Endodermal cell (in vitro differentiated cells): Measurements from ENCODE around the gene IHH. TPM values are rescaled to one million over a fixed set of nuclear protein-coding genes. Genes with fewer than 3 reads are reported as not detected.

ENCODE experiments used
- DNase-seq: peaks from one replicate; pipeline ENCODE4 v3.0.0-alpha.2; 2017
- H3K27ac ChIP-seq: 2 replicates; pipeline ENCODE4 v1.5.1; 2013; ENCODE audit warnings: mild to moderate bottlenecking, low read depth, low read length, moderate library complexity
- H3K27me3 ChIP-seq: 2 replicates; pipeline ENCODE4 v1.6.1; 2013; ENCODE audit warnings: mild to moderate bottlenecking, low read length, moderate library complexity; ENCODE audit not compliant: insufficient read depth, control insufficient read depth, poor library complexity, severe bottlenecking
- H3K36me3 ChIP-seq: 2 replicates; pipeline ENCODE4 v1.7.0; 2013; ENCODE audit warnings: mild to moderate bottlenecking, low read length, moderate library complexity; ENCODE audit not compliant: control insufficient read depth, insufficient read depth
- H3K4me1 ChIP-seq: one replicate; pipeline ENCODE4 v1.7.0; 2013; ENCODE audit warnings: low read length; ENCODE audit not compliant: control insufficient read depth, insufficient read depth
- H3K4me3 ChIP-seq: 2 replicates; pipeline ENCODE4 v1.5.1; 2013; ENCODE audit warnings: mild to moderate bottlenecking, low read length, moderate library complexity
- H3K9ac ChIP-seq: 2 replicates; pipeline ENCODE4 v1.6.1; 2013; ENCODE audit warnings: mild to moderate bottlenecking, low read length, moderate library complexity; ENCODE audit not compliant: poor library complexity, severe bottlenecking; ENCODE audit errors: extremely low read depth
- H3K9me3 ChIP-seq: 2 replicates; pipeline ENCODE4 v1.6.1; 2013; ENCODE audit warnings: mild to moderate bottlenecking, low read length, moderate library complexity; ENCODE audit not compliant: control insufficient read depth
- H3K27ac Mint-ChIP-seq: 2 replicates; pipeline ENCODE4 v1.8.0; 2020; ENCODE audit warnings: mixed read lengths
- H3K27me3 Mint-ChIP-seq: 2 replicates; pipeline ENCODE4 v1.8.0; 2021; ENCODE audit warnings: mild to moderate bottlenecking, mixed read lengths; ENCODE audit not compliant: insufficient read depth
- H3K36me3 Mint-ChIP-seq: 2 replicates; pipeline ENCODE4 v1.8.0; 2020; ENCODE audit warnings: low read depth, mixed read lengths
- H3K4me1 Mint-ChIP-seq: 2 replicates; pipeline ENCODE4 v1.8.0; 2020; ENCODE audit warnings: mixed read lengths
- H3K4me3 Mint-ChIP-seq: 2 replicates; pipeline ENCODE4 v1.8.0; 2020; ENCODE audit warnings: mild to moderate bottlenecking, moderate library complexity, mixed read lengths
- H3K9me3 Mint-ChIP-seq: 2 replicates; pipeline ENCODE4 v1.8.0; 2020; ENCODE audit warnings: mild to moderate bottlenecking, mixed read lengths
- CTCF ChIP-seq: fragments of 200-600 bp; sonication (generic); conservative IDR thresholded peaks from 2 replicates; pipeline ENCODE4 v1.5.0; 2021; ENCODE audit warnings: antibody characterized with exemption, mild to moderate bottlenecking
- WGBS, 2 experiments: methylation state at CpG; one replicate each; pipeline versions ENCODE4 v1.1.5 to v1.1.7; 2013; ENCODE audit warnings: missing lambda C conversion rate in 2 of 2, mixed read lengths in 1 of 2; ENCODE audit not compliant: insufficient coverage in 1 of 2, insufficient read length in 1 of 2; 5-methylcytosine and 5-hydroxymethylcytosine counted together
- total RNA-seq, 2 donors: library from RNA; stranded (reverse); fragmentation: NEBNext Ultra II Directional in 1 of 2; extraction: Animal tissue kit (Norgen Biotek cat#: 25700) in 1 of 2; gene quantifications; 2 replicates in 1 of 2; 3 replicates in 1 of 2; pipeline ENCODE4 v1.2.1, GENCODE V29; 2021

IHH gene
- total RNA-seq, 2 donors from 2014 or later = 2.1 to 10.3 TPM

GRCh38 chr2:219022041-219022440 lies 38.7 kb downstream of the IHH start:
- Mint-ChIP-seq H3K27me3 (peaks cover 20% of the 10 kb centered on the region), H3K36me3 (no peaks in the 10 kb centered on the region), H3K4me1 (no peaks in the 10 kb centered on the region), H3K27ac (no peak overlapping the region), H3K9me3 (no peaks in the 10 kb centered on the region), H3K4me3 (no peak overlapping the region)
- Histone ChIP-seq H3K4me3 (no peak overlapping the region), H3K4me1 (no peaks in the 10 kb centered on the region), H3K36me3 (no peaks in the 10 kb centered on the region), H3K9ac (no peak overlapping the region), H3K9me3 (no peaks in the 10 kb centered on the region), H3K27ac (no peak overlapping the region), H3K27me3 (peaks cover 14% of the 10 kb centered on the region)
- no peak for TF ChIP-seq CTCF
- WGBS, 2 experiments = 91 to 98% methylated on average over 7 to 12 of the region's 12 CpGs
- no peak for DNase-seq

GRCh38 chr2:219021591-219021990 lies 39.1 kb downstream of the IHH start:
- Histone ChIP-seq H3K27ac (no peak overlapping the region), H3K27me3 (peaks cover 14% of the 10 kb centered on the region), H3K4me1 (no peaks in the 10 kb centered on the region), H3K36me3 (no peaks in the 10 kb centered on the region), H3K9me3 (no peaks in the 10 kb centered on the region), H3K4me3 (no peak overlapping the region), H3K9ac (no peak overlapping the region)
- Mint-ChIP-seq H3K36me3 (no peaks in the 10 kb centered on the region), H3K27me3 (peaks cover 22% of the 10 kb centered on the region), H3K4me3 (no peak overlapping the region), H3K4me1 (no peaks in the 10 kb centered on the region), H3K27ac (no peak overlapping the region), H3K9me3 (no peaks in the 10 kb centered on the region)
- no peak for TF ChIP-seq CTCF
- DNase-seq = no peak
- 83 to 94% methylated on average over 3 to 9 of the region's 9 CpGs for WGBS, 2 experiments

- Histone ChIP-seq H3K9ac (no peak overlapping the region), H3K36me3 (no peaks in the 10 kb centered on the region), H3K27me3 (peaks cover 14% of the 10 kb centered on the region), H3K4me3 (no peak overlapping the region), H3K4me1 (no peaks in the 10 kb centered on the region), H3K9me3 (no peaks in the 10 kb centered on the region), H3K27ac (no peak overlapping the region)
- Mint-ChIP-seq H3K27ac (no peak overlapping the region), H3K4me3 (no peak overlapping the region), H3K4me1 (no peaks in the 10 kb centered on the region), H3K27me3 (peaks cover 25% of the 10 kb centered on the region), H3K36me3 (no peaks in the 10 kb centered on the region), H3K9me3 (no peaks in the 10 kb centered on the region)
- 84 to 88% methylated on average over 4 to 11 of the region's 11 CpGs for WGBS, 2 experiments
- TF ChIP-seq CTCF = no peak
- DNase-seq = no peak
Measured at GRCh38 chr2:219020604-219021365, 39.9 kb downstream of the IHH start.
